Astrocyte of the cerebellum (primary cell): ENCODE data around the gene PDE10A.

Experiments
- DNase-seq: peaks from one replicate; pipeline ENCODE4 v3.0.0-alpha.2; 2011; ENCODE audit warnings: low read depth
- H3K4me3 ChIP-seq: 2 replicates; pipeline ENCODE4 v1.5.1; 2011; ENCODE audit warnings: mild to moderate bottlenecking, low read depth, low read length, moderate library complexity
- CTCF ChIP-seq: IDR thresholded peaks from 2 replicates; pipeline ENCODE4 v1.5.1; 2012; ENCODE audit warnings: low read length, low read depth, moderate library complexity, mild to moderate bottlenecking; ENCODE audit errors: missing control alignments
- in situ Hi-C: cut with HindIII; loops from 2 replicates; pipeline ENCODE4 v1.10.0; 2017; ENCODE audit warnings: low sequenced_read_pairs

PDE10A gene

GRCh38 chr6:165641672-165642156 lies 21.3 kb downstream of the PDE10A start:
- DNase-seq = no peak
- no peak for TF ChIP-seq CTCF
- in situ Hi-C loops = no loop called here
- H3K4me3 ChIP-seq = no peak overlapping the region

DNA sequence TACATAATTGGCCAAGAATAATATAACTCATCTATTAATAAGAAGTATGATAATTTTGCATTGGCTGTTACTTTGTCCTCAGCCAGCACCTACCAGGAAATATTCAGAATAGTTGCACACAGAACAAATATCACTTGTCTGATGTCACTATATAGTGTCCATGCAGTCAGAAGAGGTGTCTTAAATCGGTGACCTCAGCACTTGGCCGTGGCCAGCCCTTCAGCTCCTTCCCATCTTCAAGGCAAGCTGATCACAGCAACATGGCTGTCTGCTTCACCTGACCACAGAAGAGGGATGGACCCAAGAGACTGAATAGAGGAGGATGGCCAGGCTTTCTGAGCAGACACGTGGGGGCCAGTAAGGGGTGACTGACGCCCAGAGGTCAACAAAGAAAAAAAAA lies 22.2 kb downstream of the PDE10A start:
- H3K4me3 ChIP-seq = no peak overlapping the region
- in situ Hi-C loops = no loop called here
- TF ChIP-seq CTCF = no peak
- no peak for DNase-seq

- in situ Hi-C loops = no loop called here
- no peak for TF ChIP-seq CTCF
- no peak for DNase-seq
- no peak overlapping the region for H3K4me3 ChIP-seq
Measured at GRCh38 chr6:165638530-165638929, 24.5 kb downstream of the PDE10A start.

DNA sequence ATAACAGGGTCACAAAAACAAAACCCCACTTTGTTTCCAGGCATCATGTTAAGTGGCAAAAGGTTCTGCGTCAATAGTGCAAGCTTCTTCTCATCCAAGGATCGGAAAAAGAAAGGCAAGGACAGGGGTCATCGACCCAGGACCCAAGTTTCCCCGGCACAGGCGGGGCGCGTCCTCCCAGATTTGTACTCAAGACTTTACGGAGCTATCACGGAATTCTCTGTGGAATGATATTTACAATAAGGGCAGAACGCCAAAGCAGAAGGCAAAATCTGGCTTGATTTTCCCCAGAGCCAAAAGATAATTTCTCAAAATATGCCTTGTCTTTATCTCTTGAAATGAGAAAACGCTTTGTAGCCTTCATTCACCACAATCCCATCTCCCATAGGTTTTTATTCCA lies 25.5 kb downstream of the PDE10A start:
- H3K4me3 ChIP-seq = no peak overlapping the region
- TF ChIP-seq CTCF = no peak
- DNase-seq = no peak
- in situ Hi-C loops = no loop called here

DNA sequence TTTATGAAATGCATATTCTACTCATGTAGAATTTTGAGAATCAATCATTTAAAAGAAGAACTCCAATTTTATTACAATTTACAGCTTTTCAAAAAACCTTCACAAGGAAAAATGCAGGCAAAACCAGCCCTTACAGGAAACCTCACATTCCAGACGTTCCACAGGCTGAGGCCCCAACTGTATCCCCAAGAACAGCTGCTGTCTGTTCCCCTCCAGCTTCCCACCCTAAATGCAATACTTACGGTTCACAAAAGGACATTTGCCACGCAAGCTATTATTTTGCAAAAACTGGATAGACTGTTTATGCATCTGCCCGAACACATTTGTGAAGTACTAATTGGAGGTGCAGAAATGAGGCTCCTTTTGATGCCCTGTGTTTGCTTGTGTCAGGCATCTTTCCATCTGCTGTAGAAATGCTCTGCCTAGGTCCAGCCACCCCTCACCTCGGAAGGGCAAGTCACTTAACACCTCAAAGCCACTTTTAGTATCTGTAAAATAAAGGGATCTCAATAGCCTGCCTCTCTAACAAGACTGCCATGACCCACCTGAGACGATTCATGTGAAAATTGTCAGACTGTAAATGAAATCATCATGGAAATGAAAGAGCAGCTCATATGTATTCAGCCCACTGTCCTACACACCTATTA lies 26.5 kb downstream of the PDE10A start:
- in situ Hi-C loops = no loop called here
- TF ChIP-seq CTCF = no peak
- H3K4me3 ChIP-seq = no peak overlapping the region
- DNase-seq = no peak

DNA sequence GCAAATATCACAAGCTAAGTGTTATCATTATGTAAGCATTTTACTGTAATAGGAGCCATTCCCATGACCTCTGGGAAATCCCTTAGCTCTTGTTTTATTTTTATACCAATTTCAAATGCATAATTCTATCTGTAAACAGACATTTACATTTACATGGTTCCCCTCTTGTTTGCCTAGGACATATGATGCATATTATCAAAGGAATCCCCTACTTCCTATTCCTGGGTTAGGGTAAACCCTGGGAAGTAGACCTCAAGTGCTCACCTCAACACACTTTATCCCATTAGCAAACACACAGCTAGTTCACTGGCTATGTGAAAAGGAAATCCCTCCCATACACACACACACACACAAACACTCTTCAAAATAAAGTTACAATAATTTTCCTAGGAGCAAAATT lies 27.1 kb downstream of the PDE10A start:
- no peak for DNase-seq
- H3K4me3 ChIP-seq = no peak overlapping the region
- in situ Hi-C loops = no loop called here
- TF ChIP-seq CTCF = no peak
